GM18861 (cell line): ENCODE results near the gene POU3F3.

Source experiments
- ATAC-seq: cut with Tn5 transposase; IDR thresholded peaks from one replicate; pipeline ENCODE4 v1.9.1; 2021; ENCODE audit not compliant: unreplicated experiment

Gene POU3F3

GRCh38 chr2:104859766-104860450 lies 6.0 kb downstream of the POU3F3 start:
- no peak for ATAC-seq

GRCh38 chr2:104860451-104860790 lies 6.5 kb downstream of the POU3F3 start:
- ATAC-seq: no peak

GRCh38 chr2:104861351-104862057 lies 7.6 kb downstream of the POU3F3 start:
- no peak for ATAC-seq

- no peak for ATAC-seq
Observed at GRCh38 chr2:104862058-104862941, 8.4 kb downstream of the POU3F3 start.

GRCh38 chr2:104863146-104863467 lies 9.2 kb downstream of the POU3F3 start:
- no peak for ATAC-seq

GRCh38 chr2:104863468-104864279 lies 9.8 kb downstream of the POU3F3 start:
- ATAC-seq: no peak

- no peak for ATAC-seq
Observed at GRCh38 chr2:104864280-104865095, 10.6 kb downstream of the POU3F3 start.

GRCh38 chr2:104865096-104865470 lies 11.2 kb downstream of the POU3F3 start:
- no peak for ATAC-seq

GRCh38 chr2:104866122-104866864 lies 12.4 kb downstream of the POU3F3 start:
- ATAC-seq: no peak

GRCh38 chr2:104866883-104867812 lies 13.2 kb downstream of the POU3F3 start:
- no peak for ATAC-seq

GRCh38 chr2:104867813-104868504 lies 14.0 kb downstream of the POU3F3 start:
- no peak for ATAC-seq

- no peak for ATAC-seq
Observed at GRCh38 chr2:104868505-104868866, 14.6 kb downstream of the POU3F3 start.

- ATAC-seq: no peak
Observed at GRCh38 chr2:104870100-104870975, 16.4 kb downstream of the POU3F3 start.

GRCh38 chr2:104871649-104871971 lies 17.7 kb downstream of the POU3F3 start:
- ATAC-seq: no peak

GRCh38 chr2:104871972-104872865 lies 18.3 kb downstream of the POU3F3 start:
- no peak for ATAC-seq
